Measurements from ENCODE around the gene SHISA4.
A peak's percentile ranks its signal among the peaks of the same experiment; 100 is the strongest.
"Not testable (repeated sequence)": the region's sequence is repeated elsewhere in the genome, so short reads cannot be mapped to it uniquely, and the experiment has no call there.

Gene SHISA4, protein sequence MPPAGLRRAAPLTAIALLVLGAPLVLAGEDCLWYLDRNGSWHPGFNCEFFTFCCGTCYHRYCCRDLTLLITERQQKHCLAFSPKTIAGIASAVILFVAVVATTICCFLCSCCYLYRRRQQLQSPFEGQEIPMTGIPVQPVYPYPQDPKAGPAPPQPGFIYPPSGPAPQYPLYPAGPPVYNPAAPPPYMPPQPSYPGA

DNA sequence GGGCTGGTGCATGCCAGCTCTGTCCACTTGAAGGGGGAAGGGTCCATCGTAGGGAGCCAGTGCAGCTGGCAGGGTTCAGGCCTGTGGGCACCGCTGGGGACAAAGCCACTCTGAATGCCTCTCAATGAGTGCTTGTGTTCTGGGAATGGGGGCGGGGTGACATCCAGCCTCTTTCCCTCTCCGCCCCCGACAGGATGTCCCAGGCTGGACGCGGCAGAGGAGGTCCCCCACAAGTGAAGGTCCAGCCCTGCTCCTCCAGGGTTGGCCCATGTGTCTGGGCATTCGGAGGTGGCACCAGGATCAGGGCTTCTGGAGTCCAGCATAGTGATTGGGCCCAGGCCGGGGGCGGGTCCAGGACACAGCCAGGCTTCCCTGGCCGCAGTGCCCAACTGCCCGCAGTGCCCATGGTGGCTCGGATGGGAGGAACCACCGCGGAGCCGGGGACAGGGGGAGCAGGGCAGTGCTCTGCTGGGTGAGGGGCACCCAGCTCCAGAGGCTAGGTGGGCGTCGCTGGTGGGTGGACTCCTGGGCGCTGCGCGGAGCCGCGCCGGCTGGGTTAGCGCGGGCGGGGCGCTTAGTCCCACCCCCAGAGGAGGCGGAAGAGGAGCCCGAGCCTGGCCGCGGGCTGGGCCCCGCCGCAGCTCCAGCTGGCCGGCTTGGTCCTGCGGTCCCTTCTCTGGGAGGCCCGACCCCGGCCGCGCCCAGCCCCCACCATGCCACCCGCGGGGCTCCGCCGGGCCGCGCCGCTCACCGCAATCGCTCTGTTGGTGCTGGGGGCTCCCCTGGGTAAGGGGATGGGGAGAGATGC is at the start of gene SHISA4:
Gene SHISA4, plus strand, starts transcription at position 617 of the 808 bp plus-strand sequence. Its CDS starts 97 bp downstream, at position 714.
- in situ Hi-C loops (cut with HindIII; ENCODE audit: low pct_ligation_motif_present, low pct_unique_long_range_greater_than_20kb, low sequenced_read_pairs): no loop called here

DNA sequence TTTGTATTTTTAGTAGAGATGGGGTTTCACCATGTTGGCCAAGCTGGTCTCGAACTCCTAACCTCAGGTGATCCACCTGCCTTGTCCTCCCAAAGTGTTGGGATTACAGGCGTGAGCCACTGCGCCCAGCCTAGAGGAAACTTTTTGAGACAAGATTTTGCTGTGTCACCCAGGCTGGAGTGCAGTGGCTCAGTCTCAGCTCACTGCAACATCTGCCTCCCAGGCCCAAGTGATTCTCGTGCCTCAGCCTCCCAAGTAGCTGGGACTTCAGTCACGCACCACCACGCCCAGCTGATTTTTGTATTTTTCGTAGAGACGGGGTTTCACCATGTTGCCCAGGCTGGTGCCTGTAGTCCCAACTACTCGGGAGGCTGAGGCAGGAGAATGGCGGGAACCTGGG is 49.6 kb upstream of the SHISA4 start:
- DNase-seq; in situ Hi-C loops (cut with HindIII; ENCODE audit: low pct_ligation_motif_present, low pct_unique_long_range_greater_than_20kb, low sequenced_read_pairs): not testable (repeated sequence)

More for the DNA sequence above, at the start of gene SHISA4:
- DNase-seq: peak; percentile 90

DNA sequence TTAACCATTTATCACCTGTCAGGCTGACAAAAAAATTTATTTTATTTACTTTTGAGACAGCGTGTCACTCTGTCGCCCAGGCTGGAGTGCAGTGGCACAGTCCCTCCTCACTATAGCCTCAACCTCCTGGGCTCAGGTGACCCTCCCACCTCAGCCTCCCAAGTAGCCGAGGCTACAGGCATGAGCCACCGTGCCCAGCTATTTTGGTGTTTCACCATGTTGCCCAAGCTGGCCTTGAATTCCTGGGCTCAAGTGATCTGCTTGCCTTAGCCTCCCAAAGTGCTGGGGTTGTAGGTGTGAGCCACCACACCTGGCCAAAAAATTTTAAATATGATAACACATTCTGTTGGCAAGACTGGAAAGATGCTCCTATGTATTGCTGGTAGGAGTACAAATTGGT is 48.6 kb upstream of the SHISA4 start:
- DNase-seq: no peak
- in situ Hi-C loops (cut with HindIII; ENCODE audit: low pct_ligation_motif_present, low pct_unique_long_range_greater_than_20kb, low sequenced_read_pairs): no loop called here

DNA sequence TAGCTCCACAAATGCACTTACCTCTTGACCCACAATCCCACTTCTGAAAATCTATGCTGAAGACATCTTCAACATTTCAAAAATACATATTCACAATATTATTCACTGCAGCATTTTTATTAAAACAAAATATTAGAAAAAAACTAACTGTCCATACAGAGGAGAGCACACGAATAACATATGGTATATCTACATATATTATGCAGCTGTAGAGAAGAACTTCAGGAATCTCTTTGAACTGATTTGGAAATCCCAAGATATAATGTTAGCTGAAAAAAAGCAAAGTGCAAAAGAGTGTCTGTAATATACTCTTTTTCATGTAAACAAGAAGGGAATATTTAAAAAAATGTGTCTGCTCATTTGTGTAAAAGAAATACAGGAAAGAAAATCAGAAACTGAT is 48.2 kb upstream of the SHISA4 start:
- in situ Hi-C loops (cut with HindIII; ENCODE audit: low pct_ligation_motif_present, low pct_unique_long_range_greater_than_20kb, low sequenced_read_pairs): no loop called here
- DNase-seq: no peak

DNA sequence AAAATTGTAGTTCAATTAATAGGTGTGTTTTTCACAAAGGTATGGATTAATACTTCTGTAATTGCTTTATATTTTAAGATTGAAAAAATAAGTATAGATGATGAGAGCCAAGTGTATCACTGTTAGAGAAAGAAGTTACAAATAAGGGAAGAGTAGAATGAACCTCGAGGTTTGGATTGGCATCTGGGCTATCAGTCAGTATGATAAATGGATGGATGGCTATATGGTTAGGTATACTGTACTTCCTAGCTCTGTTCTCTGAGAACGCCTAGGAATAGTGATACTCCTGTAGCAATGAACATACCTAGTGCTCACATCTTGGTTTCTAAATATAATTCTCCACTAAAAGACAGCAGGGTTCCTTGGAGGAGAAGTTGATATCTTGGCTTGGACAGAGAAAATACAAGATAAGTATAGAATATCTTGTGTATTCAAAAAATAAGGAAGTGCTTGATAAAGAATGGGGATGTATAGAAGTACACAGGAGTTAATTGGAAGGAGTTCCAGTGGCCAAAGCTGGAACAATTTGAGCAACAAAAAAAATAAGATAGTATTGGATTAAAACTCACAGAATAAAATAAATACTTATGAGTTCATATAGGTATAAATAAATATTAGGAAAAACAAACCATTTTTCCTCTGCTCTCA is 47.3 kb upstream of the SHISA4 start:
- no peak for DNase-seq
- in situ Hi-C loops (cut with HindIII; ENCODE audit: low pct_ligation_motif_present, low pct_unique_long_range_greater_than_20kb, low sequenced_read_pairs): no loop called here

DNA sequence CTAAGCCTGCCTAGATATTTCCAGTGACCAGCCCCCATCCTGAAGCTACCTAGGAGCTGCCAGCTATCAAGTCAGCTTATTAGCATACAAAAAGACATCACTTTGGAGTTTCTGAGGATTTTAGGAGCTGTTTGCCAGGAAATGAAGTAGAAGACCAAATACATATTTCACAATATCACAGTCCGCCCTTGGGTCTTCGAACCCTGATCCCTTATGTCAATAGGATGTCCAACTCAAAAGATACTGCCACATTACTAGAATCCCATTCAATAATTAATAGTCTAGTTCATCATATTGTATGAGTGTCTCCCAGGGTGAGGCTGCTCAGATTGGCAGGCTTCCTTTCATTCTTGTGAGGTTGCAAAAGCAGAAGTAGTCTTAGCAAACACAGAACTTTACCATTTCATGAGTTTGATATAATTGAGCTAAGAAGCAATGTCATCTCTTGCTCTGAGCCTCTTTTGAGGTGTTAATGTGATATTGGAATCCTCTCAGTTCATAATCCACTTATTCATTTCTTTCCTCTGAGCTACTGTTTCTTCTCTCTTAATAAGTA is 46.1 kb upstream of the SHISA4 start:
- in situ Hi-C loops (cut with HindIII; ENCODE audit: low pct_ligation_motif_present, low pct_unique_long_range_greater_than_20kb, low sequenced_read_pairs): no loop called here
- no peak for DNase-seq

DNA sequence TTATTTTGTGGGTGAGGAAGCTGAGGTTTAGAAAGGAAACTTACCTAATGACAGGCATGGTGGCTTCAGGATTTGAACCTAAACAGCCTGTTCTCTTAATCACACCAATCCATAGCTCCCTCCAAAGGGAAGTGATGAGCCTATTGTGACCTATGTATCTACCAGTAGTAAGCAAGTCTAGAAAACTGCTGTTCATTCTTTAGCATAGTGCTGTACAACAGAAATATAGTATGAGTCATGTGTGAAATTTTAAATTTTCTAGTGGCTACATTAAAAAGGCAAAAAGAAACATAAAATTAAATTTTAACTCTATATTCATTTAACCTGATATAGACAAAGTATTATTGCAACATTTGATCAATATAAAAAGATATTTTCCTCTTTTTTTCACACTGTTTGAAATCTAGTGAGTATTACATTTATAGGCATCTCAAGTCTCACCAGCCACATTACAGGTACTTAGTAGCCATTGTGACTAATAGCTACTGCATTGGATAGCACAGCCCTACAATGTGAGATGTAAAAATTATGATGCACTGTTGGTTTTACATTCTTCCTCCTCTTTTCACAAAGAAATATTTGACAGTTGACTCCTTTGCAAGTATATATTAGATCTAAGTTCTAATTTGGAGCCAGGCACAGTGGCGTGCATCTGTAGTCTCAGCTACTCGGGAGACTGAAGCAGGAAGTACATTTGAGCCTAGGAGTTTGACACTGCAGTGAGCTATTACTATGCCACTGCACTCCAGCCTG is 43.2 kb upstream of the SHISA4 start:
- in situ Hi-C loops (cut with HindIII; ENCODE audit: low pct_ligation_motif_present, low pct_unique_long_range_greater_than_20kb, low sequenced_read_pairs): no loop called here
- DNase-seq: no peak

DNA sequence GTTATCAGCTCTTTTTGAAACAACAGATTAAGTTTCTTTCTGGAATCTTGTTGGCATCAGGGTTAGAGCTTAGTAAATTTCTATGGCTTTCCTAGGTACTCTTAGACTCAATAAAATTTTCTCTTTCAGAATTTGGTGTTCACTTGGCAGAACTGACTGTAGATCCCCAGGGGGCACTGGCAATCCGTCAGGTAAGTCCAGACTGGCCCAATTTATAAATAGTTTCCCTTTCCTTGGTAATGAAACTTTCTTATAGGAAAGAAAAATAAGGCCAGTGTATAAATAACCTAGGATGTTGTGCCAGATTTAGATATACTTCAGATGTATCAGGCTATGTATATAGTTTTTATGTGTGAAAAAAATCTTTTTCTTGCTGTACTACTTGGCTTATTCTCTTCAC is 41.5 kb upstream of the SHISA4 start:
- no peak for DNase-seq
- in situ Hi-C loops (cut with HindIII; ENCODE audit: low pct_ligation_motif_present, low pct_unique_long_range_greater_than_20kb, low sequenced_read_pairs): no loop called here

DNA sequence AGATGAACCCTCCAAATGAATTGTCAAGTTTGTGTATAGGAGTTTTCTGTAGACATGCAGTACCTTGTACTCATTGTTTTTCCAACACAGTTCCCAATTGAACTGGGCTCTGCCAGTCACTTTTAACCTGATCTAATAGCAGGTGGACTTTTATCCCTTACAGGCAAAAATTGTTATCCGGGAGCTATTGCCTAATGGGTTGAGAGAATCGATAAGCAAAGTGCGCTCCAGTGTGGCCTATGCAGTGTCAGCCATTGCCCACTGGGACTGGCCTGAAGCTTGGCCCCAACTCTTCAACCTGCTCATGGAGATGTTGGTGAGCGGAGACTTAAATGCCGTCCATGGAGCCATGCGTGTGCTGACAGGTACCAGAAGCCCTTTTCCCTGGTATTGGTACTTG is 40.5 kb upstream of the SHISA4 start:
- in situ Hi-C loops (cut with HindIII; ENCODE audit: low pct_ligation_motif_present, low pct_unique_long_range_greater_than_20kb, low sequenced_read_pairs): no loop called here
- no peak for DNase-seq

DNA sequence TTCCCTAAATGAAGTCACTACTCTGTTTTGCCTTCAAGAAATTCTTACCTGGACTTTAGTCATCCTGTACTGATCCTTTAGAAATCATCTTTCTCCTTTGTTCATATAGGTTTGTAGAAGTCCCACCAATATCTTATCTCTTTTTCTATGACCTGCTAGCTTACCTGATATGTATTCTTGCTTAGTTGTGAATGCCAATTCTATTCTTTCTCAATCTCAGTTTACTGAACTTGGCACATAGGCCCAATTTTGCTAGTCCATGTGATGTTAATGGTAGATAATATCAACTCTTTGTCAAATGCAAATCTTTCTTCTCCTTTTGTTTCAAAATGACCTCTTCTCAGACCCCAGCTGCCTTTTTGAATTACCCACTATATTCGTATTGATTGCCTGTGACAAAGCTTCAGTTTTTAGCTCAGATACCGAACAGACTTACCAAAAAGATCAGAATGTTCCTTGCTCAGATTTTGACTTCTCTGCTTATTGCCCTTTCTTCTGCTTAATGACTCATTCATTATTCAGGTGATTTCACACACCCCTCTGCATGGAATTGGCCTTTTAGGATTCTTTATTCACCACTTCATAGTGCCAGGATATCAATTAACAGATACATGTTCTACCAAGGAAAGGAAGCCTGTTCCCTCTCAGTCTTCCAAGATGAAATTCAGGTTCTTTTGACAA is 39.2 kb upstream of the SHISA4 start:
- in situ Hi-C loops (cut with HindIII; ENCODE audit: low pct_ligation_motif_present, low pct_unique_long_range_greater_than_20kb, low sequenced_read_pairs): no loop called here
- no peak for DNase-seq

DNA sequence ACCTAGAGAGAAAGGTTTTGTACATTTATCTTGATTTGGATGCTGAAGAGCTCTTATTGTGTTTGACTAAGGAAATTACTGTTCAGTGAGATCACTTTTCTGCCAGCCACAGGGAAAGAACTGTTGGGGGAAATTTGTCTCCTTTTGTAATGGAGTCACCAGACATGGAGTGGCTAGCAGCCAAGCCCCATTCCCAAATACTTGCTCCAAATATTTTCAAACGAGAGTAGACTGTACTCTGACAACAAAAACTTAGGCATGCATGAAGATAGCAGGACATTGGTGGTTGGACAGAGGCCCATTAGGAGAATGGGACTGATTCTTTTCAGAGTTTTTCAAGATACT is 38.7 kb upstream of the SHISA4 start:
- in situ Hi-C loops (cut with HindIII; ENCODE audit: low pct_ligation_motif_present, low pct_unique_long_range_greater_than_20kb, low sequenced_read_pairs): no loop called here
- DNase-seq: peak; percentile 84

DNA sequence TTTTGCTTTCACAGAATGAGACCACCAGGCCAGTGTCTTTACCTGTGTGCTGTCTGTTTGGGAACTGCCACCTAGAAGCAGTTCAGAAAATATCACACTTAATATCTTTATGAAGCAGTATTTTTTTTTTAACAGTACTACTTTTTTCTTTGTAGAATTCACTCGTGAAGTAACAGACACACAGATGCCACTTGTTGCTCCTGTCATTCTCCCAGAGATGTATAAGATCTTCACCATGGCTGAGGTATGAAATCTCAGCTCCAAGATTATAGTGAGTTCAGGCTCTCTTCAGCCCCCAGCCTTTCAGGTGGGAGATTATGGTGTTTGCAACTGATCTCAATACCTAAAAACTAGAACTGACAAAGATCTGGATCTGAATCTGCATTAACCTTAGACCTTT is 36.7 kb upstream of the SHISA4 start:
- DNase-seq: no peak
- in situ Hi-C loops (cut with HindIII; ENCODE audit: low pct_ligation_motif_present, low pct_unique_long_range_greater_than_20kb, low sequenced_read_pairs): no loop called here

DNA sequence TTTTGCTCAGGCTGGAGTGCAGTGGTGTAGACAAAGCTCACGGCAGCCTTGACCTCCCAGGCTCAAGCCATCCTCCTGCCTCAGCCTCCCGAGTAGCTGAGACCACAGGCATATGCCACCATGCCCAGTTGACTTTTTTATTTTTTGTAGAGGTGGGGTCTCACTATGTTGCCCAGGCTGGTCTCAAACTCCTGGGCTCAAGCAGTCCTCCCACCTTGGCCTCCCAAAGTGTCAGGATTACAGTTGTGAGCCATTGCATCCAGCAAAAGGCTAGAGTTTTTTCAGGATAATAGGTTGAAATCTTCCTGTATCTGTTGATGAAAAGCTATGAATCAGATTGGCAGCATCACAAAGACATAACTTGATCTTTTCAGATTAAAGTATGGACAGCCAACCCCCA is 32.0 kb upstream of the SHISA4 start:
- DNase-seq; in situ Hi-C loops (cut with HindIII; ENCODE audit: low pct_ligation_motif_present, low pct_unique_long_range_greater_than_20kb, low sequenced_read_pairs): not testable (repeated sequence)

DNA sequence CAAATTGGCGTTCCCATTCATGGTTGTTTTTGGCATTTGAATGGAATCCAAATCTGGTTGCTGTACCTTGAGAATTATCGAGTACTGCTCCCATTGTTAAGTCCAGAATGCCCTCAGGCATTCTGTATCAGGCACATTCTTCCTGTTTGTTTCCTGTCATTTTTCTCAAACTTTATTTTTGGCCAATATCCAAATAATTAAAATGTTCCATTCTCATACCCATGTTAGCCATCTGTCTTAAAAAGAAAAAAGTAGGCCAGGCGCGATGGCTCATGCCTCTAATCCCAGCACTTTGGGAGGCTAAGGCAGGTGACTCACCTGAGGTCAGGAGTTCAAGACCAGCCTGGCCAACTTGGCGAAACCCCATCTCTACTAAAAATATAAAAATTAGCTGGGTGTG is 29.3 kb upstream of the SHISA4 start:
- in situ Hi-C loops (cut with HindIII; ENCODE audit: low pct_ligation_motif_present, low pct_unique_long_range_greater_than_20kb, low sequenced_read_pairs): no loop called here

DNA sequence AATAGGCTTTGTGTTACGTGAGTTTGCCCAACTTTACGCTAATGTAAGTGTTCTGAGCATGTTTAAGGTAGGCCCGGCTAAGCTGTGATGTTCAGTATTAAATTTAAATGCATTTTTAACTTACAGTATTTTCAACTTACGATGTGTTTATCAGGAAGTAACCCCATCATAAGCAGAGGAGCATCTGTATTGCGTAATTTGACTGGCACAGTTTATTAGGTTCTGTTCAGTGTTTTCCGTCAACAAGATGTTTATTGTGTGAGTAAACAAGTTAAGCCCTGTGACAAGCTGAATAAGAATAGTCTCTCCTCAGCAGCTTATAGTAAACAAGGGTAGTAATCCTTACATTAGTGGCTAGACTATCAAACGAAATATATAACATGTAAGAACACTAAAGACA is 27.2 kb upstream of the SHISA4 start:
- no peak for DNase-seq
- in situ Hi-C loops (cut with HindIII; ENCODE audit: low pct_ligation_motif_present, low pct_unique_long_range_greater_than_20kb, low sequenced_read_pairs): no loop called here

More for the DNA sequence above, 29.3 kb upstream of the SHISA4 start:
- DNase-seq: no peak

DNA sequence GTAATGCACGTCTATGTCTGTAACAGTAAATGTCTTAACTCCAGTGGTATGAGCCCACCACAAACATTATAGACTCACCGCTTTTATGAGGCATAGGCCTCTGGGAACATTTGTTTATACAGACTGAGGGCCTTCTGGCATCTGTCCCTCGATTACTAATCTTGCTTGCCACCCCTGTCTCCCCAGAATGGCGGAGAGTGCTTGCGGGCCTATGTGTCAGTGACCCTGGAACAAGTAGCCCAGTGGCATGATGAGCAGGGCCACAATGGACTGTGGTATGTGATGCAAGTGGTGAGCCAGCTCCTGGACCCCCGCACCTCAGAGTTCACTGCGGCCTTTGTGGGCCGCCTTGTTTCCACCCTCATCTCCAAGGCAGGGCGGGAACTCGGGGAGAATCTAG is 18.3 kb upstream of the SHISA4 start:
- in situ Hi-C loops (cut with HindIII; ENCODE audit: low pct_ligation_motif_present, low pct_unique_long_range_greater_than_20kb, low sequenced_read_pairs): no loop called here
- DNase-seq: no peak

DNA sequence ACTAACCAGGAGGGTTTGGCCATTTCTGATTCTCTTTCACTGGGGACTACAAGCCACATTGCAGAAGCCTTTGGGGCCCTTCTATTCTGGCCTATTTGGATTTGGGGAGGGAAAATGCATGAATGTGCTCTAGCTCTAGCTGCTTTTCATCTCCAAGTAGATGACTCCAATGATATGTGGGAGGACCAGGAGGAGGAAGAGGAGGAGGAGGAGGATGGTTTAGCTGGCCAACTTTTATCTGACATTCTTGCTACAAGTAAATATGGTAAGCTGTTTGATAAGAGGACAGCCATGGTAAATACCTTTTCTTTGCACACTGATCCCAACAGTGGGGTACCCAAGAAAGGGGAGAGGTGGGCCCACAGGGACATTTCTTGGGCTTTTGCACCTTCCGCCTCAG is 14.0 kb upstream of the SHISA4 start:
- no peak for DNase-seq
- in situ Hi-C loops (cut with HindIII; ENCODE audit: low pct_ligation_motif_present, low pct_unique_long_range_greater_than_20kb, low sequenced_read_pairs): no loop called here

DNA sequence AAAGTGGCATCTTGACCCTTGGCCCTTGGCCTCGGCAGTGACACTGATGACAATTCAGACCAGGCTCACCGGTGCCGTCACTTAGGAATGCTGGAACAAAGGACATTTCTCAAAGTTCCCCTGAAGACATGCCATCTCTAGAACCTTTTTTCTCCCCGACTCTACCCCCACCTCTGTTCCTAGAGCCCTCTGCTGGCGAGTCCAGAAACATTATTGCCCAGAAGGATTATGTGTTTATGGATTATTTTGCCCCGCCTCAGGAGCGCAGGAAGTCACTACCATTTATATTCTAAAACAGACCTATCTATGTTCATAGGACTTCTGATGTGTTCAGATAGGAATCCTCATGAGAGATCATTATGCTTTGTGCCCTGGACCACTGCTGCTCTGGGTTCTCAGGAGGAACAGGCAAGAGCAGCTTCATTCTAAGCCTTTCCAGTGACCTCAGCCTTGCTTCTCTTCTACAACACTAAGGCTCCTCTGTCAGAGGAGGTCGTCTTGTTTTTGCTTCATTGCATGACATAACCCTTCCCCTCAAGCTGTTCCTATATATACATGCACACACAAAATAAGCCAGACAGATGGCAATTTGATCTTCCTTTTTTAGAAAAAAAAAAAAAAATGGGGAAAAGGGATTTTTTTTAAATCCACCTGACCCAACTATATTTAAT is 12.4 kb upstream of the SHISA4 start:
- peak; percentile 43 for DNase-seq

More for the DNA sequence above, 12.4 kb upstream of the SHISA4 start:
- in situ Hi-C loops (cut with HindIII; ENCODE audit: low pct_ligation_motif_present, low pct_unique_long_range_greater_than_20kb, low sequenced_read_pairs): no loop called here

Data from ACHN (cell line).